K562 (cell line): ENCODE data around the gene TMEM151A. TPM values are rescaled to one million over a fixed set of nuclear protein-coding genes. Genes with fewer than 3 reads are reported as not detected.

ENCODE experiments used
- ATAC-seq: fragments of 200-7000 bp; cut with Tn5 transposase; 3 replicates; pipeline ENCODE4 v1.9.1; 2020; ENCODE audit warnings: moderate library complexity
- BruUV-seq: library from RNA; stranded (reverse); fragments of 400-500 nt; replicated peaks from 2 replicates; lab custom pipeline; 2021; lab: Mats Ljungman, UMichigan
- CTCF ChIA-PET: fragments of 300-600 bp; formaldehyde crosslinking; extraction: SDS; loops from one replicate; lab custom pipeline; 2021; ENCODE audit warnings: low intra/inter-chr PET ratio; lab: Yijun Ruan, JAX
- POLR2A ChIA-PET: fragments of 300-600, 350-650 bp; sonication (Branson Sonifier 250); formaldehyde crosslinking; extraction: SDS; loops from one replicate; lab custom pipeline; 2021; ENCODE audit warnings: antibody characterized with exemption, inconsistent platforms; lab: Yijun Ruan, JAX
- DNase-seq, 4 experiments: peaks; one replicate each; pipeline versions ENCODE4 v3.0.0 to v3.0.0-alpha.2; 2011 to 2018; ENCODE audit warnings: low spot score in 3 of 4, mixed read lengths in 3 of 4; ENCODE audit errors: extremely low read depth in 1 of 4
- FAIRE-seq: peaks from 2 replicates; lab custom pipeline; 2011; peaks lifted over from hg19 to GRCh38; lab: Jason Lieb, UNC
- H2AFZ ChIP-seq: 2 replicates; pipeline ENCODE4 v1.6.0; 2011; ENCODE audit warnings: low read depth, low read length, control low read depth, inconsistent platforms
- H3K27ac ChIP-seq: fragments of 200-600 bp; 3 replicates; pipeline ENCODE4 v1.8.0; 2011; ENCODE audit warnings: low read depth, mild to moderate bottlenecking, control low read depth, inconsistent platforms, low read length, moderate library complexity, mixed read lengths; ENCODE audit errors: extremely low read depth
- H3K27me3 ChIP-seq, 2 experiments: fragments of 300-600 bp in 1 of 2; 2 replicates in 1 of 2; 3 replicates in 1 of 2; pipeline versions ENCODE4 v1.6.0 to v1.8.0; 2011; ENCODE audit warnings: inconsistent platforms in 2 of 2, low read length in 2 of 2, mild to moderate bottlenecking in 1 of 2, mixed read lengths in 1 of 2, moderate library complexity in 1 of 2; ENCODE audit not compliant: control insufficient read depth in 2 of 2, insufficient read depth in 2 of 2
- H3K36me3 ChIP-seq: fragments of 300-600 bp; 3 replicates; pipeline ENCODE4 v1.8.0; 2011; ENCODE audit warnings: mild to moderate bottlenecking, low read length, inconsistent platforms; ENCODE audit not compliant: control insufficient read depth, insufficient read depth
- H3K4me1 ChIP-seq, 2 experiments: fragments of 200-600 bp in 1 of 2; replicated peaks in 1 of 2; 2 replicates in 1 of 2; 3 replicates in 1 of 2; pipeline versions ENCODE4 v1.5.1 to v1.8.0; 2011; ENCODE audit warnings: inconsistent platforms in 2 of 2, low read length in 2 of 2, mild to moderate bottlenecking in 1 of 2, mixed read lengths in 1 of 2, moderate library complexity in 1 of 2; ENCODE audit not compliant: control insufficient read depth in 2 of 2, insufficient read depth in 2 of 2
- H3K4me2 ChIP-seq: 2 replicates; pipeline ENCODE4 v1.6.1; 2011; ENCODE audit warnings: low read length, control low read depth, inconsistent platforms, mixed read lengths; ENCODE audit not compliant: insufficient read depth
- H3K4me3 ChIP-seq: fragments of 200-600 bp; sonication (generic), shearing (Covaris generic); 2 replicates; pipeline ENCODE4 v1.5.1; 2016; ENCODE audit warnings: control low read depth, inconsistent platforms
- H3K79me2 ChIP-seq: fragments of 200-600 bp; 3 replicates; pipeline ENCODE4 v1.8.0; 2011; ENCODE audit warnings: low read length, inconsistent platforms; ENCODE audit not compliant: control insufficient read depth, insufficient read depth
- H3K9ac ChIP-seq, 2 experiments: 2 replicates each; pipeline versions ENCODE4 v1.6.0 to v1.6.1; 2011; ENCODE audit warnings: low read depth in 2 of 2, low read length in 2 of 2, control low read depth in 1 of 2, inconsistent platforms in 1 of 2, mild to moderate bottlenecking in 1 of 2, mixed read lengths in 1 of 2; ENCODE audit not compliant: insufficient read depth in 1 of 2
- H3K9me1 ChIP-seq: one replicate; pipeline ENCODE4 v1.6.0; 2011; ENCODE audit warnings: inconsistent platforms, mild to moderate bottlenecking, low read length, moderate library complexity; ENCODE audit not compliant: control insufficient read depth, insufficient read depth
- H3K9me3 ChIP-seq: replicated peaks from 2 replicates; pipeline ENCODE4 v1.5.1; 2011; ENCODE audit warnings: low read depth, low read length, inconsistent platforms; ENCODE audit not compliant: control insufficient read depth, insufficient read depth
- H4K20me1 ChIP-seq: replicated peaks from 2 replicates; pipeline ENCODE4 v1.6.1; 2011; ENCODE audit warnings: low read length, inconsistent platforms, mixed read lengths; ENCODE audit not compliant: control insufficient read depth, insufficient read depth
- IRF9 ChIP-seq: fragments of 450-650 bp; IDR thresholded peaks from 2 replicates; pipeline ENCODE4 v1.6.1; 2016; ENCODE audit warnings: missing biosample characterization, missing genetic modification characterization
- MBD2 ChIP-seq: sonication (generic); IDR thresholded peaks from 2 replicates; pipeline ENCODE4 v1.6.1; 2016; ENCODE audit warnings: low read depth, borderline replicate concordance
- POLR2G ChIP-seq: fragments of 200-400 bp; formaldehyde crosslinking; IDR thresholded peaks from 2 replicates; pipeline ENCODE4 v1.6.1; 2017; ENCODE audit warnings: low read depth, mild to moderate bottlenecking, antibody characterized with exemption, low read length, moderate library complexity
- TAF9B ChIP-seq: fragments of 450-650 bp; IDR thresholded peaks from 2 replicates; pipeline ENCODE4 v1.6.1; 2018; ENCODE audit warnings: mild to moderate bottlenecking; ENCODE audit not compliant: partially characterized antibody
- WGBS: fragments of 100-300 bp; shearing (Covaris generic); methylation state at CpG from one replicate; pipeline ENCODE4 v1.1.6; 2016; ENCODE audit warnings: low coverage, mixed read lengths; ENCODE audit not compliant: insufficient coverage; ENCODE audit errors: missing lambda C conversion rate; 5-methylcytosine and 5-hydroxymethylcytosine counted together
- in situ Hi-C: fragments of 300-500 bp; cut with MboI; formaldehyde crosslinking; loops from 4 replicates; pipeline ENCODE4 v1.15.0; 2018; ENCODE audit warnings: inconsistent platforms, mixed read lengths
- intact Hi-C: fragments of 100-400 bp; cut with micrococcal nuclease; formaldehyde crosslinking; loops from 2 replicates; pipeline ENCODE4 v1.14.2; 2022
- polyA plus RNA-seq, 8 experiments: library from polyadenylated mRNA; depleted of rRNA in 4 of 8; stranded (reverse) in 5 of 8; unstranded in 3 of 8; fragments of >200 nt; fragmentation: Nextera tagmentation in 2 of 8; fragmentation: Illumina TruSeq in 1 of 8; extraction: Ambion mirVana in 2 of 8; extraction: Trizol in 1 of 8; gene quantifications; 2 replicates each; pipeline versions ENCODE4 v1.2.1 to v1.2.3, GENCODE V29; 2011 to 2014; ENCODE audit warnings: inconsistent platforms in 1 of 8, missing spikeins in 1 of 8
- total RNA-seq, 7 experiments: library from RNA; depleted of rRNA in 6 of 7; stranded (reverse); fragments of >200 nt in 6 of 7; fragmentation: Illumina TruSeq in 2 of 7; extraction: Trizol in 2 of 7; gene quantifications; 2 replicates each; pipeline versions ENCODE4 v1.2.1 to v1.2.3, GENCODE V29; 2011 to 2021; ENCODE audit warnings: low replicate concordance in 1 of 7
- TF ChIP-seq, protein P1 (sequence below), 2 experiments: fragments of 450-650 bp; conservative IDR thresholded peaks; 2 replicates each; pipeline ENCODE4 v1.6.1; 2017; ENCODE audit warnings: mild to moderate bottlenecking in 2 of 2, moderate library complexity in 2 of 2
- TF ChIP-seq, protein P2 (sequence below): fragments of 450-650 bp; IDR thresholded peaks from 2 replicates; pipeline ENCODE4 v1.7.0; 2016; ENCODE audit warnings: borderline replicate concordance

The TMEM151A gene
- total and polyA plus RNA-seq, 9 of the 15 experiments (the other 6 are each of a cell fraction or from before 2014, with no cell fraction given) = not detected

- peaks cover 37% of the 10 kb centered on the region; the same call in 2 of the 3 replicates for H3K36me3 ChIP-seq
- TF ChIP-seq, protein P1, sequence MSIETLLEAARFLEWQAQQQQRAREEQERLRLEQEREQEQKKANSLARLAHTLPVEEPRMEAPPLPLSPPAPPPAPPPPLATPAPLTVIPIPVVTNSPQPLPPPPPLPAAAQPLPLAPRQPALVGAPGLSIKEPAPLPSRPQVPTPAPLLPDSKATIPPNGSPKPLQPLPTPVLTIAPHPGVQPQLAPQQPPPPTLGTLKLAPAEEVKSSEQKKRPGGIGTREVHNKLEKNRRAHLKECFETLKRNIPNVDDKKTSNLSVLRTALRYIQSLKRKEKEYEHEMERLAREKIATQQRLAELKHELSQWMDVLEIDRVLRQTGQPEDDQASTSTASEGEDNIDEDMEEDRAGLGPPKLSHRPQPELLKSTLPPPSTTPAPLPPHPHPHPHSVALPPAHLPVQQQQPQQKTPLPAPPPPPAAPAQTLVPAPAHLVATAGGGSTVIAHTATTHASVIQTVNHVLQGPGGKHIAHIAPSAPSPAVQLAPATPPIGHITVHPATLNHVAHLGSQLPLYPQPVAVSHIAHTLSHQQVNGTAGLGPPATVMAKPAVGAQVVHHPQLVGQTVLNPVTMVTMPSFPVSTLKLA (conservative IDR thresholded peaks at IDR 0.05) = no peak
- TF ChIP-seq MBD2 (no peak), IRF9 (tag) (no peak), POLR2G (peak; percentile 5; the same call in 1 of the 2 replicates), TAF9B (no peak)
- TF ChIP-seq, protein P2, sequence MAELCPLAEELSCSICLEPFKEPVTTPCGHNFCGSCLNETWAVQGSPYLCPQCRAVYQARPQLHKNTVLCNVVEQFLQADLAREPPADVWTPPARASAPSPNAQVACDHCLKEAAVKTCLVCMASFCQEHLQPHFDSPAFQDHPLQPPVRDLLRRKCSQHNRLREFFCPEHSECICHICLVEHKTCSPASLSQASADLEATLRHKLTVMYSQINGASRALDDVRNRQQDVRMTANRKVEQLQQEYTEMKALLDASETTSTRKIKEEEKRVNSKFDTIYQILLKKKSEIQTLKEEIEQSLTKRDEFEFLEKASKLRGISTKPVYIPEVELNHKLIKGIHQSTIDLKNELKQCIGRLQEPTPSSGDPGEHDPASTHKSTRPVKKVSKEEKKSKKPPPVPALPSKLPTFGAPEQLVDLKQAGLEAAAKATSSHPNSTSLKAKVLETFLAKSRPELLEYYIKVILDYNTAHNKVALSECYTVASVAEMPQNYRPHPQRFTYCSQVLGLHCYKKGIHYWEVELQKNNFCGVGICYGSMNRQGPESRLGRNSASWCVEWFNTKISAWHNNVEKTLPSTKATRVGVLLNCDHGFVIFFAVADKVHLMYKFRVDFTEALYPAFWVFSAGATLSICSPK = no peak
- no peak overlapping the region for H2AFZ ChIP-seq
- no peak overlapping the region for H3K4me3 ChIP-seq
- FAIRE-seq (no peak), DNase-seq (no peak), ATAC-seq (no peak)
- no peaks in the 10 kb centered on the region for H3K9me3 ChIP-seq
- intact Hi-C loops = no loop called here
- H3K9me1 ChIP-seq = peaks cover 4% of the 10 kb centered on the region
- no TSS peak for BruUV-seq
- peaks cover 24% of the 10 kb centered on the region for H3K79me2 ChIP-seq
- peaks cover 22% of the 10 kb centered on the region for H4K20me1 ChIP-seq
- no peaks in the 10 kb centered on the region for H3K27me3 ChIP-seq
- H3K4me2 ChIP-seq = no peak overlapping the region
- POLR2A ChIA-PET = interaction anchor here (0.6 kb wide), 1 partner anchor 63 kb away, joined by 3 read pairs; no protein-coding TSS in a partner anchor
- no peak overlapping the region for H3K27ac ChIP-seq
- in situ Hi-C loops = no loop called here
- peak overlapping the region in 1 of 2 experiments; percentile 69; a peak in 1 of 4 replicates for H3K9ac ChIP-seq
- WGBS = 94% methylated on average over 14 of the region's 16 CpGs
- H3K4me1 ChIP-seq = peaks cover 15 to 58% of the 10 kb centered on the region in 2 experiments; a peak in 3 of 5 replicates
- CTCF ChIA-PET = no interaction called here
Observed at GRCh38 chr11:66284526-66285078, 7.1 kb upstream of the TMEM151A start.
